Measurements from ENCODE around the gene FIZ1.
A peak's percentile ranks its signal among the peaks of the same experiment; 100 is the strongest.
"Not testable (repeated sequence)": the region's sequence is repeated elsewhere in the genome, so short reads cannot be mapped to it uniquely, and the experiment has no call there.

The FIZ1 gene

DNA sequence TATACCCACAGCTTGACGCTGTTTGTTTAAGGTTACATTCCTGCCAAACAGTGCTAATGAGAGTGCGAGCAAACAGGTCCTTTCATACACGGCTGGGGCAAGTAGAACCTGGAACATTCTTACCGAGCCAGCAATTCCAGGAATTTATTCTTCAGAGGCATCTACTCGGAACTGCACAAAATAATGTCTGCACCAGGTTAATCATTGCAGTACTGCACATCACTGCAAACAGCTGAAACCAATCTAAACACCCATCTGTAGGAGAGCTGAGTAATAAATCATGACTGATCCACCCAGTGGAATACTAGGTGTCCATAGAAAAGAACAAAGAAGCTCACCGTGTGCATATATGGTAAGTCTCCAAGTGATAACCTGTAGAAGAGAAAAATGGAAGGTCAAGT lies 17.5 kb downstream of the FIZ1 start:
- no peaks in the 10 kb centered on the region for H3K27me3 Mint-ChIP-seq
- H3K27ac Mint-ChIP-seq, result no peak overlapping the region
- H3K4me3 Mint-ChIP-seq, result no peak overlapping the region
- peaks cover 35% of the 10 kb centered on the region for H3K4me1 Mint-ChIP-seq
- H3K9me3 Mint-ChIP-seq, result no peaks in the 10 kb centered on the region
- no peak for ATAC-seq
- peaks cover 16% of the 10 kb centered on the region for H3K36me3 Mint-ChIP-seq

GRCh38 chr19:55581145-55581822 lies 18.0 kb downstream of the FIZ1 start:
- Mint-ChIP-seq H3K4me3 (peak overlapping the region; percentile 78), H3K27me3 (no peaks in the 10 kb centered on the region), H3K36me3 (peaks cover 19% of the 10 kb centered on the region), H3K9me3 (no peaks in the 10 kb centered on the region), H3K27ac (peak overlapping the region; percentile 76), H3K4me1 (peaks cover 30% of the 10 kb centered on the region)
- ATAC-seq, result no peak

DNA sequence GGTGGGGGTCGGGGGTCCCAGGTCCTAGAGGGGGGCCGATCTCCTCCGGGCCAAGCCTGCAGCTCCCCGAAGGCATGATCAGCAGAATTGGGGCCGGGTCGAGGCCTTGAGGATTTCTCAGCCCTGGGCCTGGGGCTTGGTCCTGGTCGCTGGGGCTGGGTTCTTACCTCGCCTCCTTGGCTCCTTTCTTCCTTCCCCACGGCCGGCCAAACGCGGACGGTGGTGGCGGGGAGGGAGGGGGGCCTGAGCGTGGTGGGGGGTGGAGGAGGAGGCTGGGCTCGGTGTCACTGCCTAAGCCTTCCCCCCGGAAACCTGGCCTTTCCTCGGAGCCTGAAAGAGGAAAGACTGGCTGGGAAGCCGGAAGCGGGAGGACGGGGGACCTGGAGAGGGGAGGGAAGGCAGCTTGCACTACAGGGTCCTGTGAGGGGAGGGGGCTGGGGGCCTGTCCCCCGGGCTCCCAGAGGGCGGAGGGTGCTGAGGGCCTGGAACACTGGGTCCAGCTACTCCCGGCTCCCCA lies 18.6 kb downstream of the FIZ1 start, which contains the start of gene ZNF579:
Gene ZNF579, minus strand, starts transcription at position 221 of the 517 bp plus-strand sequence. CDS start 1,209 bp downstream, outside the sequence.
- peak within 1 kb of the TSS; percentile 76 for H3K27ac Mint-ChIP-seq
- H3K27me3 Mint-ChIP-seq, result no peaks in the 10 kb centered on the region
- peaks cover 24% of the 10 kb centered on the region for H3K36me3 Mint-ChIP-seq
- peak within 1 kb of the TSS; percentile 78 for H3K4me3 Mint-ChIP-seq
- H3K9me3 Mint-ChIP-seq, result no peaks in the 10 kb centered on the region
- H3K4me1 Mint-ChIP-seq, result peaks cover 24% of the 10 kb centered on the region
- ATAC-seq, result peak; percentile 65

DNA sequence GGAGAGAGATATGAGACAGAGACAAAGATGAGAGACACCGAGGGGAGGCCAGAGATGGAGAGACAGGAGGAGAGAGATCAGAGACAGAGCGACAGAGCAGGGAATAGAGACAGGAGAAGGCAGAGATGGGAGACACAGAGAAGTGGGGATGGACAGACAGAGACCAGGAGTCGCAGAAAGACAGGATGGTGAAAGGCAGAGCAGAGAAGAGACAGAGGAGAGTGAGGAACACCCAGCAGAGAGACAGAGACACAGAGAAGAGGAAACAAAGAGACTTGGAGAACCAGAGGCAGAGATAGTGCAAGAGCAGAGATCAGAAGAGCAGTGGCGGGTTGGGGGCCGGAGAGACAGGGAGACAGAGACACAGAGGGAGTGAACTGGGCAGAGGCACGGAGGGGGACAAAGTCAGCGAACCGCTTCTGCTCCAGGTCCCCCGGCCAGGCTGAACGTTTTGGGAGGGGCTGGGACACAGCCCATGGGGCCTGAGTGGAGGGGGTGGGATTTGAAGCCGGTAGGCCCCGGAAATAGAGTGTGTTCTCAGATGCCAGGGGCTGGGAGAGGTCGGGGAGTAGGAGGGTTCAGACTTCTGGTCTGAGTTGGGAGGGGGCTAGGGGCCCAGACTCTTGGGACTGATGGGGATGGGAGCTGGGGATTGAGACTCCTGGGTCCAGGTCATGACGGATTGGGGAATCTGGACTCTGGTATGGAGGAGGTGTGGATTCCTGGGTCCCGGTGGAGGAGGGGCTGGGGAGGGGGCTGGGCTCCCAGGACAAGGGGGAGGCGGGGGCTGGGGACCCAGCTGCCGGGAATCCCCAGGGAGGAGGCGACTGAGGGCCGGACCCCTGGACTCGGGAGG lies 19.3 kb downstream of the FIZ1 start:
- Mint-ChIP-seq H3K27me3 (no peaks in the 10 kb centered on the region), H3K4me1 (peaks cover 17% of the 10 kb centered on the region), H3K9me3 (no peaks in the 10 kb centered on the region), H3K36me3 (peaks cover 24% of the 10 kb centered on the region), H3K4me3 (peak overlapping the region; percentile 78), H3K27ac (peak overlapping the region; percentile 76)
- ATAC-seq, result peak; percentile 41

DNA sequence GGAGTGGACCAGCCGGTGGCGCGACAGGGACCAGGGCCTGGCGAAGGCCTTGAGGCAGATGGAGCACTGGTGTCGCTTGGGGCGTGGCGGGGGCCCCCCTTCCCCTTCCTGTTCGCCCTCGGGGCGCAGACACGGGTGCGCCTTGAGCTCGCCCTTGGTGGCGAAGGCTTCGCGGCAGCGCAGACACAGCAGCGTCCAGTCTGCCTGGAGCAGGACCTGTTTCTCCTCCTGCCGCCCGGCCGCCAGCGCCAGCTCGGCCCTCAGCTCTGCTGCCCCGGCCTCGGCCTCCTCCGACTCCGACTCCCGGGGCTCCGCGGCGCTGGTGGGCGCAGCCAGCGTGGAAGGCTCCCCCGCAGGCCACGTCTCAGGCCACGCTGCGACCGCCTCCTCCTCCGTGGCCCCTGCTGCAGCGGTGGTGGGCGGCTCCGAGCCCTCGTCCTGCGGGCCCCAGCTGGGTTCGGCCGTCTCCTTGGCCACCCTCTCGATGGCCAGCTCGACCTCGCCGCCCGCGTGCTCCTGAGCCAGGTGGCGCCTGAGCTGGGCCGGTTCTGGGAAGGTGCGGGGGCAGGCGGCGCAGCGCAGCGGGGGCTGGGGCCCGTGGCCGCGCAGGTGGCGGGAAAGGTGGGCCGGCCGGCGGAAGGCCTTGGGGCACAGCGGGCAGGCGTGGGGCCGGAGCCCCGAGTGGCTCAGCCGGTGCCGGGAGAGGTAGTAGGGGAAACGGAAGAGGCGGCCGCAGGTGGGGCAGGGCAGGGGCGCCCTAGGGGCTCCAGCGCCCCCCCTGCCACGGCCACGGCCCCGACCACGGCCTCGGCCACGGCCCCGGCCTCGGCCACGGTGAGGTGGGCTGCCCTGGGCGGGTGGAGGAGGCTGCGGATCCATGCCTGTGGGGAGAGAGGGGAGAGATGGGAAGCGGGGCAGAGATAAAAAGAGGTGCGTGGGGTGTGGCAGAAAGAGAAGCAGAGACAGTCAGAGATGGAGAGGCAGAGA lies 20.3 kb downstream of the FIZ1 start:
- H3K9me3 Mint-ChIP-seq, result no peaks in the 10 kb centered on the region
- peak; percentile 34 for ATAC-seq
- H3K27me3 Mint-ChIP-seq, result no peaks in the 10 kb centered on the region
- H3K27ac Mint-ChIP-seq, result peak overlapping the region; percentile 76
- H3K4me1 Mint-ChIP-seq, result peaks cover 17% of the 10 kb centered on the region
- peaks cover 24% of the 10 kb centered on the region for H3K36me3 Mint-ChIP-seq
- peak overlapping the region; percentile 78 for H3K4me3 Mint-ChIP-seq

- Mint-ChIP-seq H3K9me3 (no peaks in the 10 kb centered on the region), H3K4me1 (peaks cover 17% of the 10 kb centered on the region), H3K27ac (no peak overlapping the region), H3K27me3 (no peaks in the 10 kb centered on the region), H3K4me3 (no peak overlapping the region), H3K36me3 (peaks cover 24% of the 10 kb centered on the region)
- ATAC-seq, result peak; percentile 42
These were observed 21.1 kb downstream of the FIZ1 start for GRCh38 chr19:55578031-55578760.

DNA sequence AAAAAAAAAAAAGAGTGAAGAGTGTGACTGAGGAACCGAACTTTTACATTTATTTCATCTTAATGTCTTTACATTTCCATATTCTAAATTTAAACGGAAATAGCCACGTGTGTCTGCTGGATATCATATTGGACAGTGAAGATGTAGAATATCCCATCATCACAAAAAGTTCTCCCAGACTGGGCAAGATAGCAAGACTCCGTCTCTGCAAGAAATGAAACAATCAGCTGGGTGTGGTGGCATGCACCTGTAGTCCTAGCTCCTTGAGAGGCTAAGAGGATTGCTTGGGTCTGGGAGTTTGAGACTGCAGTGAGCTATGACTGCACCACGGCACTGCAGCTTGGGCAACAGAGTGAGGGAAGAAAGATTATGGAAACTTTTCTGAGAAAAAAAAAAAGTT lies 22.6 kb downstream of the FIZ1 start:
- Mint-ChIP-seq H3K4me3 (no peak overlapping the region), H3K4me1 (peaks cover 17% of the 10 kb centered on the region), H3K9me3 (no peaks in the 10 kb centered on the region), H3K27me3 (no peaks in the 10 kb centered on the region), H3K36me3 (peaks cover 24% of the 10 kb centered on the region), H3K27ac (no peak overlapping the region)
- ATAC-seq, result no peak

GRCh38 chr19:55573929-55574328 lies 25.4 kb downstream of the FIZ1 start:
- ATAC-seq, H3K27me3 Mint-ChIP-seq, H3K27ac Mint-ChIP-seq, H3K9me3 Mint-ChIP-seq, H3K4me1 Mint-ChIP-seq, H3K4me3 Mint-ChIP-seq: not testable (repeated sequence)
- peaks cover 18% of the 10 kb centered on the region for H3K36me3 Mint-ChIP-seq

- H3K36me3 Mint-ChIP-seq, H3K27ac Mint-ChIP-seq, H3K4me3 Mint-ChIP-seq, ATAC-seq, H3K9me3 Mint-ChIP-seq, H3K4me1 Mint-ChIP-seq: not testable (repeated sequence)
- H3K27me3 Mint-ChIP-seq, result peaks cover 14% of the 10 kb centered on the region
These were observed 29.8 kb downstream of the FIZ1 start for GRCh38 chr19:55569477-55569876.

GRCh38 chr19:55567708-55568328 lies 31.5 kb downstream of the FIZ1 start:
- Mint-ChIP-seq H3K27ac (no peak overlapping the region), H3K4me1 (no peaks in the 10 kb centered on the region), H3K4me3 (no peak overlapping the region), H3K9me3 (no peaks in the 10 kb centered on the region), H3K36me3 (no peaks in the 10 kb centered on the region), H3K27me3 (peaks cover 31% of the 10 kb centered on the region)
- ATAC-seq, result no peak

GRCh38 chr19:55566823-55567222 lies 32.5 kb downstream of the FIZ1 start:
- H3K27ac Mint-ChIP-seq, result no peak overlapping the region
- no peaks in the 10 kb centered on the region for H3K36me3 Mint-ChIP-seq
- H3K27me3 Mint-ChIP-seq, result peaks cover 32% of the 10 kb centered on the region

GRCh38 chr19:55563261-55563690 lies 36.0 kb downstream of the FIZ1 start:
- peaks cover 55% of the 10 kb centered on the region for H3K27me3 Mint-ChIP-seq
- H3K36me3 Mint-ChIP-seq, result no peaks in the 10 kb centered on the region
- no peaks in the 10 kb centered on the region for H3K4me1 Mint-ChIP-seq
- ATAC-seq, result no peak
- no peak overlapping the region for H3K27ac Mint-ChIP-seq
- no peak overlapping the region for H3K4me3 Mint-ChIP-seq
- H3K9me3 Mint-ChIP-seq, result peaks cover 5% of the 10 kb centered on the region

More at GRCh38 chr19:55566823-55567222, 32.5 kb downstream of the FIZ1 start:
- Mint-ChIP-seq H3K9me3 (no peaks in the 10 kb centered on the region), H3K4me3 (no peak overlapping the region), H3K4me1 (no peaks in the 10 kb centered on the region)
- ATAC-seq, result no peak

DNA sequence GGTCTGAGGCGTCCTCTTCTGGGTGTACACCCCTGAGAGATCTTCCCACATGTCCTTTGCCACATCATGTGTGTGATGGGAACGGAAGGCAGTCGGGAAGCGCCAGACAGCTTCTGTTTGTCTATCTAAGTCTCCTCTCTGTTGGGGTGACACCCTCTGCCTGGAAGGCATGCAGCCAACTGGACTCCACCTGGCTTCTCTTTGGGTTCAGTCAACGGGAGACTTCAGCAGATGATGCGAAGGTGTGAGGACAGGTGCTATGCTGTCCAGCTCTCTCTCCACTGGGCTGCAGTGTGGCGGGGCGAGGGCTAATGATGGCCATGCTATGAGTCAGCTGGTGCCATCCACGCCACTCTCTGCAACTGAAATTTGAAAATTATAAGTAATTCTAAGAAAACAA lies 39.6 kb downstream of the FIZ1 start:
- Mint-ChIP-seq H3K9me3 (peaks cover 5% of the 10 kb centered on the region), H3K4me3 (no peak overlapping the region), H3K27ac (no peak overlapping the region), H3K27me3 (peaks cover 50% of the 10 kb centered on the region), H3K36me3 (no peaks in the 10 kb centered on the region), H3K4me1 (no peaks in the 10 kb centered on the region)
- ATAC-seq, result no peak

GRCh38 chr19:55554741-55555152 lies 44.6 kb downstream of the FIZ1 start:
- Mint-ChIP-seq H3K9me3 (no peaks in the 10 kb centered on the region), H3K27ac (no peak overlapping the region), H3K4me1 (peaks cover 1% of the 10 kb centered on the region), H3K27me3 (peaks cover 56% of the 10 kb centered on the region), H3K36me3 (no peaks in the 10 kb centered on the region), H3K4me3 (no peak overlapping the region)
- no peak for ATAC-seq
